GM19455 (cell line): ENCODE data around the gene WDR20.
"Not testable (repeated sequence)": the region's sequence is repeated elsewhere in the genome, so short reads cannot be mapped to it uniquely, and the experiment has no call there.

ENCODE experiments used
- ATAC-seq: cut with Tn5 transposase; IDR thresholded peaks from one replicate; pipeline ENCODE4 v1.9.1; 2021; ENCODE audit not compliant: unreplicated experiment

The WDR20 gene

DNA sequence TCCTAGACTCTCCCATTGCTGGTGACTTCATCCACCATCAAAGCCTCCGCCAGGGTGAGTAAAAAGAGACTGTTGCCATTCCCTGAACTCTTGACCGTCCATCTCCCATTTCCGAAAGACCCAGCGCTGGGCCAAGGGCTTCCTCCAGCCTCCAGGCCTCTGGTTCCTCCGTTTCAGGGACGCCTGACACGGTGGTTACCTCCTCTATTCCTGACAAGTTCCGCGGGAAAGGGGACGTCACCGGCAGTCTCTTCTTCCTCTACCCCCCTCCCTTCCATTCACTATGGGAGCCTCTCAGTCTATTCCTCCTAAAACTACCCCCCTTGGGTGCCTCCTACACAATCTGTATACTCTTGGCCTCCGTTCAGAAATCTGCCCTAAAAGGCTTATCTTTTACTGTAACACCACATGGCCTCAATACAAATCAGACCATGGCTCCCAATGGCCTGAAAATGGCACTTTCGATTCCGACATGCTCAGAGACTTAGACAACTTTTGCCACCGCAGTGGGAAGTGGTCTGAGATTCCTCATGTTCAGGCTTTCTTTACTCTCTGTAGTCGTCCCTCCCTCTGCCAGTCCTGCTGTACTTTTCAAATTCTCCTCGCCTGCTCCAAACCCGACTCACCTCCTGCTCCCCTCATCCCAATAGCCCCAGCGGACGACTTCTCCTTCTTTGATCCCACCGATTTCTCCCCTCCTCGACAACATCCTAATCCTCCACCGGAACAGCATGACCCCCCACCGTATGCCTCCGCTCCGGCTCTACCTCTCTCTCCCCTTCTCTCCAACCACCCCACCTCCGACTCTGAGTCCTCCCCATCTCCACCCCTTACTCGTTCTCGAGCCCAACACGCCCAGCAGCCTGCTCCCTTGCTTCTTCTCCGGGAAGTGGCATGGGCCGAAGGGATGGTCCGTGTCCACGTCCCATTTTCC is 94.9 kb downstream of the WDR20 start:
- ATAC-seq = no peak

- no peak for ATAC-seq
Measured at GRCh38 chr14:102235275-102235897, 95.7 kb downstream of the WDR20 start.

DNA sequence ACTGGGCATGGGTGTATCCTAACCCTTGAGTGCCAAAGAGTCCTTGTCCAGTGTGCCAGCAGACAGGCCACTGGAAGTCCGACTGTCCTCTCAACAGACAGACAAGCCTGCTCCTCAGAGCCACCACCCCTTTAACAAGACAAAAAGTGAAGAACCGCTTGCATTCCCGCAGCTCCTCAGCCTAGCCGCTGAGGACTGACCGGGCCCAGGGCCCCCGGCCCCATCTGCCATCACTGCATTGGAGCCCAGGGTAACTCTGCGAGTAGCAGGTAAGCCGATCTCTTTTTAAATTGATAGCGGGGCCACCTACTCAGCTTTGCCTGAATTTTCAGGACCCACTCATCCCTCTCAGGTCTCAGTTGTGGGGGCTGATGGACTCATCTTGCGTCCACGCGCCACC is 96.3 kb downstream of the WDR20 start:
- no peak for ATAC-seq

DNA sequence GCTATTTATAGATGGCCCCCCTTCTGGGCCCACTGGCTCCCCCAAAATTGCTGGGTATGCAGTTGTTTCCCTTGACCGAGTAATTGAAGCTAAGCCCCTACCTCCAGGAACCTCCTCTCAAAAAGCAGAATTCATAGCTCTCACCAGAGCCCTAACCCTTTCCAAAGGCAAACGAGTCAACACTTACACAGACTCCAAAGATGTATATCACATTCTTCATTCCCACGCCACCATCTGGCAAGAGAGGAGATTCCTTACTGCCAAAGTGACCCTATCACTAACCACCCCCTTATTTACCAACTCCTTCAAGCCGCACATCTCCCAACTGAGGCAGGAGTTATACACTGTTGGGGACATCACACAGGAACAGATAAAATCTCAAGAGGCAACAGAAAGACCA is 98.4 kb downstream of the WDR20 start:
- no peak for ATAC-seq

- no peak for ATAC-seq
Measured at GRCh38 chr14:102238766-102239165, 99.1 kb downstream of the WDR20 start.

DNA sequence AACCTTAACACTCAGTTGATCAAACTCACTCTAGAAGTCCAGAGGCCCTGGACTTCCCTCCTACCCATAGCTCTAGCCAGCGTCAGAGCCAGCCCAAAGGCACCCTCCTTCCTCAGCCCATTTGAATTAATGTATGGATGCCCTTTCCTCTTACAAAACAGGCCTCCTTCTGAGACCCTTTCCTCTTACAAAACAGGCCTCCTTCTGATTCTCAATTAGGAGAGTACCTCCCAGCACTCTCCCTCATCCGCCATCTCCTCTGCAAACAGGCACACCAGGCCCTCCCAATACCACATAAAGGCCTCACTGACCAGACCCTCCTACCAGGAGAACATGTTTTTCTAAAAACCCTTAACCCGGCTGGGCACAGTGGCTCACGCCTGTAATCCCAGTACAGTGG is 99.5 kb downstream of the WDR20 start:
- no peak for ATAC-seq

DNA sequence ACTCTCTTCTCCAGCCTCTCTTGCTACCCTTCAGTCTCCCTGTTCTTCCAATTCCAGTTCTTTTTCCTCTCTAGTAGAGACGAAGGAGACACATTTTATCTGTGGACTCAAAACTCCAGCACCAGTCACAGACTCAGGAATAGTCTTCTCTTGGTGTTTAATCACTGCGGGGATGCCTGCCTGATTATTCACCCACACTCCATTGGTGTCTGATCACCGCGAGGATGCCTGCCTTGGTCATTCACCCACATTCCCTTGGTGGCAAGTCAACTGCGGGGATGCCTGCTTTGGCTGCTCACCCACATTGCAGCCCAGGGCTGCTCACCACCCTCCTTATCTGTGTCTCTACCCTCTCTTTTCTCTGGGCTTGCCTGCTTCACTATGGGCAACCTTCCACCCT is 100.8 kb downstream of the WDR20 start:
- ATAC-seq = not testable (repeated sequence)

DNA sequence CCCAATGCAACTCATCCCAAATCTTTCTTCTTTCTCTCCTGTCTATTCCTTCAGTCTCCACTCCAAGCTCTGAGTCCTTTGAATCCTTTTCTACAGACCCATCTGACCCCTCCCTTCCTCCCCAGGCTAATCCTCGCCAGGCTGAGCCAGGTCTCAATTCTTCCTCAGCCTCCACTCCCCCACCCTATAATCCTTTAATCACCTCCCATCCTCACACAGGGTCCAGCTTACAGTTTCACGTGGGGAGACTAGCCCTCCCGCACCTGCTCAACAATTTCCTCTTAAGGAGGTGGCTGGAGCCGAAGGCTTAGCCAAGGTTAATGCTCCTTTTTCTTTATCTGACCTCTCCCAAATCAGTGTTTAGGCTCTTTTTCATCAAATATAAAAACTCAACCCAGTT is 101.5 kb downstream of the WDR20 start:
- no peak for ATAC-seq

GRCh38 chr14:102243795-102244194 is 104.1 kb downstream of the WDR20 start:
- not testable (repeated sequence) for ATAC-seq

GRCh38 chr14:102246071-102246470 is 106.4 kb downstream of the WDR20 start:
- ATAC-seq = no peak

- ATAC-seq = no peak
Measured at GRCh38 chr14:102248121-102248520, 108.4 kb downstream of the WDR20 start.

DNA sequence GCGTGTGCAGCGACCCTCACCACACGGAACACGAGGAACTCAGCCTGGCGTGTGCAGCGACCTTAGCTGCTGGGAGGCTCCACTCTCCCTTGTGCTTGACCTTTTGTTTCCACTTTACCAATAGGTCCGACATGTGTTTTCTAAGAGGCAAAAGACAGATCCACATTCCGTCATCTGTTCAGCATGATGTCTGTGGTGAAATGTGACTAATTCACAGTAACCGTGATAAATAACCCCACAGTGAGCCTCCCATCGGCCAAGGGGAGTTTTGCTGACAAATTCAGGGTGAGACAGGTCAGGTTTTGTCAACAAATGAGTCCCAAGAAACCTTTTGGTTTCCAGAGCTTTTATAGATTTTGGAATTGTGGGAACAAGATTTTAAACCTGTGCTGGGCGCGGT is 109.3 kb downstream of the WDR20 start:
- no peak for ATAC-seq

- ATAC-seq = no peak
Measured at GRCh38 chr14:102249981-102250380, 110.3 kb downstream of the WDR20 start.

- no peak for ATAC-seq
Measured at GRCh38 chr14:102250636-102251035, 110.9 kb downstream of the WDR20 start.

DNA sequence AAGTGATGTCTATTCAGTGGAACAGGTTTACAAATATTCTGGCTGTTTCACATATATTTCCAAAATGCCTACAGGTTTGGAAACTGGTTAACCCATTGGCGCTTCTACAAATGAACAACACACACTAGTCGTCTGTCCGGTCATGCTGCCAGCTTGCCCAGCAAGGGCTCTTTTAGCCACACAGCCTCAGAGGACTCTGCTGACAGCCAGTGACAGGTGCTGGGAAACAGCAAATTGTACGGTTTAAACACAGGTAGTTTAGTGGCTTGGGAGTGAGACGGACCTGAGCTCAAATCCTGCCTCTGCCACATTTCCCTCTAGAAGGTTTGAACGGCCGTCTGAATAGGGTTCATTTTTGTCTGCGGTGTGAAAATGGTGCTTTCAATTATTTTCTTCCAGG is 111.5 kb downstream of the WDR20 start:
- no peak for ATAC-seq

DNA sequence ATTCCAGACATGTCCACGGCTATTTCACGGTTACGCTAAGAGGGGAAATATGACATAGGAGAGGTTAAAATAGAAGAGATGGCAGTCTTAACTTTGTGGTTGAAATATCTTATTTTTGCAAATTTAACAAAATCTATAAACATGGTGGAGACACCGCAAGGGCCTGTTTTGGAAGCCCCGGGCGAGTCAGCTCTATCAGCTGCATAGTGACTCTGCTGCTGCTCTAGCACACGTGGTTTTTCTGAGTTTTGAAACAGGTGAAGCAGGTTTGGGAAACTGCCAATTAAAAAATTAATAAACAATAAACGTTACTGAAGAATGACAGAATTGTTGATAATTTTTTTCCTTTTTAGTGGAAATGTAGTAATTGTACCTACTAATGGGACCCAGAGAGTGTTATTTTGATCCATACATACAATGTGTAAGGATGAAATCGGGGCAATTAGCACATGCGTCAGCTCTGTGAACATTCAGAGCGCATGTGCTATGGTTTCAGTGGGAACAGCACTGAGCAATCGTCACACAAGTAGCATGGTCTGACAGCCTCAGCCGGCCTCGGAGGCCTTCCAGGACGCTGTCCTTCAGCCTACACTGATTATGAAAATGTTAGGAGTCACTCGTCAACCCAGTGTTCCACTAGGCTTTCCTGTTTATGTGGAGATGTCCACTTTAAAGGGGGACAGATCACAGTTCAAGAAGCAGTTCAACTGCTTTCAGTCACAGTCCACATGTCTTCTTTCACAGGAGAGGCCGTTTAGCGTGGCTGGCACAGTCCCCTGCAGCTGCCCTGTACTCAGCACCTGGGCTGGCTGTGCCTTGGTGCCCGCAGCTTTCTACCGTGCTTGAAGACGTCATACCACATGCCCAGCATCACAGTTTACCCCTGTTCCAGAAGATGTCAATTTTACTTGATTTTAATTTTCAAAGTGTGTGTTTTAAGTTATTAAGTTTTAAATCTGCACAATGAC is 113.4 kb downstream of the WDR20 start:
- ATAC-seq = no peak

- ATAC-seq = no peak
Measured at GRCh38 chr14:102255401-102256190, 115.9 kb downstream of the WDR20 start.

GRCh38 chr14:102256716-102257115 is 117.0 kb downstream of the WDR20 start:
- ATAC-seq = no peak

DNA sequence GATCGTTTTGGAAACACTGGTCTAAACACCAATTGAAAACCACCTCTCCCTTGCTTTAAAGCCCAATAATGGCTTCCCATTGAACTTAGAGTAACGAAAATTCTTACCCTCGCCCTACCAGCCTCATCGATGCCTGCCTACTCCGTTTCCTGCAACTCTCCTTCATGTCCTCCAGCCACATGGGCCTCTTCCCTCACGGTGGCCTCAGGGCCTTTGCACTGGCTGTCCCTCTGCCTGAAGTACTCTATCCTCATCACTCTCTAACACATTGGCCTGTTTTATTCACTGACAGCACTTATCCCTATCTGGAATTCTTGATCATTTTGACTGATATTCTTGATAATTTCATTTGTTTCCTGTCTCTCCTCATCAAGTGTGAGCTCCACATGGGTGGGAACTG is 118.4 kb downstream of the WDR20 start:
- no peak for ATAC-seq
